ENCODE data around the gene MANF.

DNA sequence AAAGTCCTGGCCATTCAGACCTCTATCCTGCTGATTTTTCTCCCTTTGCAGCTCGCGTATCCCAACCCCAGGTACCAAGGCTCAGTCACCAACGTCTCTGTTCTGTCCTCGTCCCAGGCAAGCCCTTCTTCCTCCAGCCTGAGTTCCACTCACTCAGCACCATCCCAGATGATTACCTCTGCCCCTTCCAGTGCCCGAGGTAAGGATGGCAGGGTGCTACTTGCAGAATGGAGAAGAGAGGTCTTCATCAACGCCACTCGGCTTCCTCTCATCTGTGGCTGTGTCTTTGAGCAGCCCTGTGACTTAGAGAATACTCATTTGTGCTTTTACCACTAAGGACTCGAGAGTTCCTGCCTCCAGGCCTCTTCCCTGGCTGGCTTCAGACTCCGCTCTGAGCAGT, 22.6 kb upstream of the MANF start:
- TF ChIP-seq POLR2A (IDR thresholded peaks at IDR 0.05; ENCODE audit: low read length) (no peak), GATA1 (IDR thresholded peaks at IDR 0.05; ENCODE audit: low read depth, low read length) (no peak)
